Measurements from ENCODE around the gene GJD4.

Gene GJD4

DNA sequence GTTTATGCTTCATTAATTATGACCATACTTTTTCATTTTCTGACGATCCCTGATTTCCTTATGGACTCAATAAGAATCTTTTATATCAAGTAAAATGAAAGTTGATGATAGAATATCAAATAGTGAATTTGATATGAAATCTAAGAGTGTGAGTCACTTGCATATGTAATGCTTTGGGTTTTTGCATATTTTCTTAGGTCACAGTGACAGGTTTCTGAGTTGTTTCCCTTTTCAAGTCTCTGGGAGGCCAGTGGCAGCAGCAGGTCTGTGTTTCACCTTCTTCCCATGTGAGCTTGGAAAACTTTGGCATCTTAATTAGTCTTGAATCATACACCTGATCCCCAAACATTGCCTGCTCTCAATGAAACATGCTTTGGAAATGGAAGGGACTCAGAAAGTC lies 34.7 kb upstream of the GJD4 start:
- H3K9ac ChIP-seq (ENCODE audit: low read depth, low read length, poor library complexity, severe bottlenecking), result no peak overlapping the region
- H3K79me2 ChIP-seq (ENCODE audit: insufficient read depth, low read length), result no peaks in the 10 kb centered on the region
- no peaks in the 10 kb centered on the region for H3K9me2 ChIP-seq (replicated peaks; ENCODE audit: low read depth, low read length)
- no peaks in the 10 kb centered on the region for H3F3A ChIP-seq (ENCODE audit: low read depth)
- no peaks in the 10 kb centered on the region for H3K27me3 ChIP-seq (ENCODE audit: insufficient read depth, low read length, poor library complexity, severe bottlenecking)
- TF ChIP-seq EZH2phosphoT487 (IDR thresholded peaks at IDR 0.05; ENCODE audit: borderline replicate concordance) (no peak), CTCF (conservative IDR thresholded peaks at IDR 0.05; ENCODE audit: low read length) (no peak)
- no peak overlapping the region for H2AFZ ChIP-seq (ENCODE audit: low read length)
- no peak overlapping the region for H3K4me3 ChIP-seq (ENCODE audit: low read length, poor library complexity, severe bottlenecking)
- H3K36me3 ChIP-seq (ENCODE audit: insufficient read depth, low read length), result peaks cover 47% of the 10 kb centered on the region; the same call in 1 of the 2 replicates
- no peaks in the 10 kb centered on the region for H3K9me3 ChIP-seq (ENCODE audit: insufficient read depth, low read depth, low read length)
- no peaks in the 10 kb centered on the region for H4K20me1 ChIP-seq (ENCODE audit: insufficient read depth, low read length, poor library complexity, severe bottlenecking)
- no peaks in the 10 kb centered on the region for H3K4me1 ChIP-seq (ENCODE audit: insufficient read depth, low read length, poor library complexity, severe bottlenecking)
- no peak overlapping the region for H3K4me2 ChIP-seq (ENCODE audit: low read depth, low read length, poor library complexity, severe bottlenecking)

GRCh38 chr10:35572583-35572982 lies 32.6 kb upstream of the GJD4 start:
- H3K79me2 ChIP-seq (ENCODE audit: insufficient read depth, low read length), result no peaks in the 10 kb centered on the region
- H4K20me1 ChIP-seq (ENCODE audit: insufficient read depth, low read length, poor library complexity, severe bottlenecking), result no peaks in the 10 kb centered on the region
- H3K36me3 ChIP-seq (ENCODE audit: insufficient read depth, low read length), result peaks cover 31% of the 10 kb centered on the region; the same call in 1 of the 2 replicates
- no peak for TF ChIP-seq CTCF (conservative IDR thresholded peaks at IDR 0.05; ENCODE audit: low read length)
- no peak for TF ChIP-seq EZH2phosphoT487 (IDR thresholded peaks at IDR 0.05; ENCODE audit: borderline replicate concordance)
- H3K4me2 ChIP-seq (ENCODE audit: low read depth, low read length, poor library complexity, severe bottlenecking), result no peak overlapping the region
- no peaks in the 10 kb centered on the region for H3K9me3 ChIP-seq (ENCODE audit: insufficient read depth, low read depth, low read length)
- no peaks in the 10 kb centered on the region for H3K4me1 ChIP-seq (ENCODE audit: insufficient read depth, low read length, poor library complexity, severe bottlenecking)
- no peaks in the 10 kb centered on the region for H3K27me3 ChIP-seq (ENCODE audit: insufficient read depth, low read length, poor library complexity, severe bottlenecking)
- no peak overlapping the region for H2AFZ ChIP-seq (ENCODE audit: low read length)
- no peak overlapping the region for H3K9ac ChIP-seq (ENCODE audit: low read depth, low read length, poor library complexity, severe bottlenecking)
- no peaks in the 10 kb centered on the region for H3F3A ChIP-seq (ENCODE audit: low read depth)
- no peak overlapping the region for H3K4me3 ChIP-seq (ENCODE audit: low read length, poor library complexity, severe bottlenecking)
- no peaks in the 10 kb centered on the region for H3K9me2 ChIP-seq (replicated peaks; ENCODE audit: low read depth, low read length)

DNA sequence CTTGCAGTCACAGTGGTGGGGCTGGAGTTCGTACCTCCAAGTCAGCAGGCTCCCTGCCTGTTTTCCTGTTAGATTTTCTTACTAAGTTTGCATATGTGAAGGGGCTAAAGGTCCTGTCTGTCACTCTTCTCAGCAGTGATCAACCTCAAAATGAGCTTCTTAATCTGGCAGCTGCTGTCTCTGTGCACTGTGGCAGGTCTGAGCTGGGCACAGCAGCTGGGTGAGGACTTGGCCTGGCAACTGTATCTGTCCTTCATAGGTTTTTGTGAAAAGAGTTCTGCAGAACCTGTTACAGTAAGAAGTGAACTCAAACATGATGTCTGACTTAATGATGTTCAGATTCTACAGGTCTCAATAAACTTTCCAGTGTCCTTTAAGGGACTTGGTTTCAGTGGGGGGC lies 31.3 kb upstream of the GJD4 start:
- TF ChIP-seq CTCF (conservative IDR thresholded peaks at IDR 0.05; ENCODE audit: low read length) (no peak), EZH2phosphoT487 (IDR thresholded peaks at IDR 0.05; ENCODE audit: borderline replicate concordance) (no peak)
- Histone ChIP-seq H4K20me1 (ENCODE audit: insufficient read depth, low read length, poor library complexity, severe bottlenecking) (no peaks in the 10 kb centered on the region), H2AFZ (ENCODE audit: low read length) (no peak overlapping the region), H3K4me2 (ENCODE audit: low read depth, low read length, poor library complexity, severe bottlenecking) (no peak overlapping the region), H3F3A (ENCODE audit: low read depth) (no peaks in the 10 kb centered on the region), H3K9me3 (ENCODE audit: insufficient read depth, low read depth, low read length) (no peaks in the 10 kb centered on the region), H3K4me3 (ENCODE audit: low read length, poor library complexity, severe bottlenecking) (no peak overlapping the region), H3K27me3 (ENCODE audit: insufficient read depth, low read length, poor library complexity, severe bottlenecking) (no peaks in the 10 kb centered on the region), H3K36me3 (ENCODE audit: insufficient read depth, low read length) (peaks cover 19% of the 10 kb centered on the region; the same call in 1 of the 2 replicates), H3K4me1 (ENCODE audit: insufficient read depth, low read length, poor library complexity, severe bottlenecking) (no peaks in the 10 kb centered on the region), H3K9ac (ENCODE audit: low read depth, low read length, poor library complexity, severe bottlenecking) (no peak overlapping the region), H3K9me2 (replicated peaks; ENCODE audit: low read depth, low read length) (no peaks in the 10 kb centered on the region), H3K79me2 (ENCODE audit: insufficient read depth, low read length) (no peaks in the 10 kb centered on the region)
